ENCODE data around the gene CLSTN2.

CLSTN2 gene

DNA sequence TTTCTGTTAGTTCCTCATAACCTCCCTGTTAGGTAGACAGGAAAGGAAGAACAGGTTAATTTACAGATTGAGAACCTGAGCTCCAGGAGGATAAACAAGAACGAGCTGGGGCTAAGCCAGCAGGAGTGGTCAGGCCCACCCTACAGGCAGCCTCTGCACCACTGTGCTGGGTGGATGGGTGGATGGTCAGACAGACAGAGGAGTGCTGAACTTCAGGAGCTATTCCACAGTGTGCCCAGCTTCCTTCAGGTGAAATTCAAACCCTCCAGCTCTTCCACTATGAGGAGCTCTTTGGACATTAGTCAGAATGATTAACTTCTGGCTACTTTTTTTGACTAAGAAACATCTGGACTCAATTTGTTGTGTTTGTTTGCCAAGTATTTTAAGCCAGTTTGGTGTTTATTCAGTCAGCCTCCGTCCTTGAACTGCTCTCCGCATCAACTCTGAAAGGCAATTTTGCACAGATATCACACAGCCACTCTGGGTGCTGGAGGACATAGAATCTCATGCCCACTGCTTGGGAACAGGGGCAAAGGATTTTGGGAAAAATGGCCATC is 361.9 kb downstream of the CLSTN2 start:
- no peak for DNase-seq

GRCh38 chr3:140298043-140298442 is 363.1 kb downstream of the CLSTN2 start:
- DNase-seq = no peak

- no peak for DNase-seq
These were observed 363.6 kb downstream of the CLSTN2 start for GRCh38 chr3:140298569-140299070.

DNA sequence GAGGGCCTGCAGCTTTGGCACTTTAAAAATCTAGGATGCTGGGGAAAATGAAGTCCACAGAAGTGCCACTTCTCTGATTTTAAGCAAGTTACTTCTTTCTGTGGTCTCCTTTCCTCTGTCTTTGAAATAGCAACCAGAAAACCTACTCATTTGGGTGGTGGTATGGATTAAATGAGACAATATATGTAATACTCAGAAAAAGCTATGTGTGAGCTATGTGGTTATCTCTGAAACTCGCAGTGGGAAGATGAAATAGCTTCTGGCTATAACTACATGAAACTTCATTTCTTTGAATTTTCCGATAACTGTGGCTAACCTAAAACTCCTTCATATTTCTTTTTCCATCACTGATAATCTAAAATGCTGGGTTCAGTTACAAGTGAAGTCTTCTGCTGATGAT is 368.9 kb downstream of the CLSTN2 start:
- DNase-seq = no peak

- DNase-seq = no peak
These were observed 373.6 kb downstream of the CLSTN2 start for GRCh38 chr3:140308535-140308934.

DNA sequence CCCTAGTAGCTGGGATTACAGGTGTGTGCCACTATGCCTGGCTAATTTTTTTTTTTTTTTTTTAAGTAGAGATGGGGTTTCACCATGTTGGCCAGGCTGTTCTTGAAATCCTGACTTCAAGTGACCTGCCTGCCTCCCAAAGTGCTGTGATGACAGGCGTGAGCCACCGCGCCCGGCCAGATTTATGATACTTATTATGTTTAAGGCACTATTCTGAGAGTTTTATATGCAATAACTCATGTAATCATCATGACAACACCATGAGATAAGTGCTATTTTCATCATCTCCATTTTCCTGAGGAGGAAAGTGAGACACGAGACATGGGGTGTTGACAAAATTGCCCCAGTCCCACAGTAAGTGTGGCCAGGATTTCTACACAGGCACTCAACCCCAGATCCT is 376.4 kb downstream of the CLSTN2 start:
- DNase-seq = no peak

GRCh38 chr3:140315955-140316354 is 381.0 kb downstream of the CLSTN2 start:
- no peak for DNase-seq

GRCh38 chr3:140316466-140316865 is 381.5 kb downstream of the CLSTN2 start:
- no peak for DNase-seq

- no peak for DNase-seq
These were observed 381.9 kb downstream of the CLSTN2 start for GRCh38 chr3:140316868-140317400.

DNA sequence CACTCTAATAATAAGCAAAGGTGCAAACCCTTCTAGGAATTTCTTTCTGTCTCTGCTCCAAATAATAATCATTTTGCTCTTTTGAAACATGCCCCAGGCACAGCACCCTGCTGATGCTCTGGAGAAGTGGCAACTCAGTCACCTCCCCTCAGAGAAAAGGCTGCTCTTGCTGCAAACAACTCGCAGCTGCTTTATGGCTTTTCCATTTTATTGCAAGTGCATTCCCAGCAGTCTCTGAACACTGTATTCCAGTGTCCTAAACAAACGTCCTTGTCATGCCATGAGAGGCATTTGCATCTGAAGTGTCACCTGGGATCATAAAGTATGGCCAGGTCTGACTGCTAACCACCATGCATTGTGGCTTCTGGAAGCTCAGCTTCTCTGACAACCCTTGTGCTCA is 384.8 kb downstream of the CLSTN2 start:
- no peak for DNase-seq

- DNase-seq = no peak
These were observed 388.6 kb downstream of the CLSTN2 start for GRCh38 chr3:140323561-140323960.

GRCh38 chr3:140332131-140332530 is 397.1 kb downstream of the CLSTN2 start:
- no peak for DNase-seq

GRCh38 chr3:140334132-140334929 is 399.3 kb downstream of the CLSTN2 start:
- DNase-seq = no peak

DNA sequence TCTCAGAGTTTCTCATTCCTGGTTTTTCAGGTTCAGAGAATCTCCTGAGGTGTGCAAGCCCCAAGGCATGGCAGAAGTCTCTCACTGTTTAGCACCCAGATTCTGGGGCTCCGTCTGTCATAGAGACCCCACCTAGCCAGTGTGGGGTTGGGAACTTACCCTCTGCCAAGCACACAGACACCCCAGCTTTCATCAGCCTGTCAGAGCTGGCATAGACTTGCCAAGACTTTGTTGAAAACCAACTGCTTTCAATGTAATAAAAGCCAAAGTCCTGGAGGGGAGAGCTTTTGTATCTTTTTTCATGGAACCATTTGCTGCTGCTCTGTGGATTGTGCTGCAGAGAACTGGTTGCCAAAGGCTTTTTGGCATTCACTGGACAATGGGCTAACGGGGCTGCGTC is 401.5 kb downstream of the CLSTN2 start:
- DNase-seq = no peak

- no peak for DNase-seq
These were observed 403.9 kb downstream of the CLSTN2 start for GRCh38 chr3:140338916-140339315.

GRCh38 chr3:140341203-140341602 is 406.2 kb downstream of the CLSTN2 start:
- no peak for DNase-seq

DNA sequence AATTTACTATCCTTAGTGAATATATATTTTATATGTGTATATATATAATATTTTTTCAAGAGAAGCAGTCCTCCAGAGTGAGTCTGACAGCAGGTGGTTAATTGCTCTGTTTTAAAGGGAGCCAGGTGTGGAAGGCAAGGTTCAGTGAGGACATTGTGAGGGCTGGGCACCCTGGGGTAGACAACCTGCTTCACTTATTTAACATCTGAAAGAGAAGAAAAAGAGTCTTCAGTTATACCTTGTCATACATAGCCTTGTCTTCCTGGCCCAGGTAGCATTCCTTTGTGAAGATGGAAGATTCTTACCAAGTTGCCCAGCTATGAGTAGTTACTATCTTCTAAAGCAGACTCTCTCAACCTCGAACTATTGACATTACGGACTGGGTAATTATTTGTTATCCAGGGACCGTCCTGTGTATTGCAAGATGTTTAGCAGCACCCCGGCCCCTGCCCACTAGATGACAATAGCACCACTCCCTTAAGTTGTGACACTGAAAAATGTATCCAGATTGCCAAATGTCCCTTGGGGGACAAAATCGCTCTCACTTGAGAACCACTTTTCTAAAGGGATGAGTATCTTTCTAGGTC is 406.9 kb downstream of the CLSTN2 start:
- no peak for DNase-seq

GRCh38 chr3:140342668-140343067 is 407.7 kb downstream of the CLSTN2 start:
- DNase-seq = no peak

DNA sequence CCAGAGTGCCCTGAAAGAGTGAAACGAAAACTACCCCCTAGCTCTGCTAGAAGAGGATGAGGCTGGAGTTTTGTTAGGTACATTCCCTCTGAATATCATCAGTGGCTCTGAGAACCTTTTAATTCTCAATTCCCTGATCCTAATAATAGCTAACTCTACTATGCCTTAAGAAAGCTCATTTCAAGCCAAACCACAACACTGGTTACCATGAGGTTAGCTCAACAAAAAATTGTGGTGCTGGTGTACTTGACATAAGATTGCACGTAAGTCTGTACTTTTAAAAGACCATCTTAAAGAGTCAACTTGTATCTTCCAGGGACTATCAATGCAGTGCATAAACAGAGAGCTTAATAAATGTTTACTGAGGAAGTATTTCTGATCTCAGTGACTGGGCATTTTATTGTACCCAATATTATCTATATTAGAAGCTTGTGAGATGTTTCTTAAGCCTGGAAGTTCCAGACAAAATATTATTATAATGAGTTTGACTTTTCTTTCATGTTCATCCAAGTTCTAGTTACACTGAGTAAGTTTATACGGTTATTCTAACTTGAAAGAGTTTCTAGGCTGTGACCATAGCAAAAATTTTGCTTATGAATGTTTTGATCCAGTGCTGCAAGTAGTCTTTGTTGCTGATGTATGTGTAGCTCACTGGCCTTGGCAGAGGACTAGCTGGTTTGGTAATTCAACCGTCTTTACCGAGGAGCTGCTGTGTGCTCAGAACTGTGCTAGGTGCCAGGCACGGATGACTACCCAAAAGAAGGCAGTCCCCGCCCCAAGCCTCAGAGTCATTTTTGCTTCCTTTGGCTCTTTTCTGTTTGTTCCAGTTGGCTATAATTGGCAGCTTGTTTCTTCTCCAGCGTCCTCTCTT is 408.5 kb downstream of the CLSTN2 start:
- no peak for DNase-seq

DNA sequence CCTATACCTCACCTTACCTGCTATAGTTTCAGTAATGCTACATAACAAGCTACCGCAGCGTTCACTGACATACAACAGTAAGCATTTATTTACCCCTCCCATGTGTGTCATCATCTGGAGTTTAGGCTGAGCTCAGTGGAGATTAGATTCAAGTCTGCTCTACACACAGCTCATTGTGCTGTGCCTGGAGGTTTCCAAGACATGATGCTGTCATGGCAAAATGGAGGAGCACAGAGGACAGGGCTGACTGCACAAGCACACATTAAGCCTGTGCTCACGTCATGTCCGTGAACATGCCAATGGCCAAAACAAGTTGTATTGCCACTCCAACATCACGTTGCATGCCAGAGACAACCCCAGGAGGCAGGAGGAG is 409.1 kb downstream of the CLSTN2 start:
- no peak for DNase-seq

DNA sequence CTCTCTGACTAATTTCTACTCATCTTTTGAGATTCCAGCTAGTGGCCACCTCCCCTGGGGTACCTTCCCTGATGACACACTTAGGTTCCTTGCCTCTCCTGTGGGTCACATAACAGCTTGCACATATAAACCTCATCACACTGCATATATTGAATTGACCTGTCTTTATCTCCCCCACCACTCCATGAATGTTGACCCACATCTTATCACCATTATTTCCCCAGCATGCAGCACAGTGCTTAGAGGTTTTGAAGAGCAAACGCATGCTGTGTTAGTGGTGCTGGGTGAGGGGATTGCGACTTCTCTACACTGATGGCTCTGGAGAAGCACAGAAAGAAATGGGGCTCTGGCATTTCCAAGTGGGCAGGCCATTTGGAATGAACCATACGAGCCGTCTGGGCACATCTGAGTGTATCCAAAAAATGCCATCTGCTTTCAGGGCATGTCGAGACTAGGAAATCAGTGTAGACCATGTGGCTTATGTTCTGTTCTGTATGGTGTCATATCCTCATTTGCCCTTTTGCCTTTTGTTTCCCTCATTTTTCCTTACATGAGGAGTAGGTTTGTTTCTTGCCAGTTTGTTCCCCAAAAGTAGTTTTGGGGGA is 409.7 kb downstream of the CLSTN2 start:
- DNase-seq = no peak

- no peak for DNase-seq
These were observed 412.2 kb downstream of the CLSTN2 start for GRCh38 chr3:140347151-140347550.

- DNase-seq = no peak
These were observed 415.0 kb downstream of the CLSTN2 start for GRCh38 chr3:140349938-140350337.

Measured in OCI-M1 (cell line).